Left colon (tissue), 2 donors: Measurements from ENCODE around the gene PTPRN. TPM values are rescaled to one million over a fixed set of nuclear protein-coding genes. Genes with fewer than 3 reads are reported as not detected.
"Not testable (repeated sequence)": the region's sequence is repeated elsewhere in the genome, so short reads cannot be mapped to it uniquely, and the experiment has no call there.

Experiments
- ATAC-seq: fragments of 200-7000 bp; cut with Tn5 transposase; one replicate; pipeline ENCODE4 v1.9.1; 2020; ENCODE audit warnings: mild to moderate bottlenecking, moderate library complexity
- DNase-seq, 2 donors: peaks; one replicate each; pipeline ENCODE4 v3.0.0-alpha.2; 2020
- intact Hi-C, 2 donors: fragments of 100-400 bp; cut with DNase I in 1 of 2; cut with micrococcal nuclease in 1 of 2; formaldehyde crosslinking; loops; one replicate each; pipeline versions ENCODE4 v1.11.2 to v1.14.0; 2022; cut with DNase I, micrococcal nuclease
- total RNA-seq, 2 donors: library from RNA; stranded (reverse); fragmentation: NEBNext Ultra II Directional; extraction: Animal tissue kit (Norgen Biotek cat#: 25700); gene quantifications; one replicate each; pipeline ENCODE4 v1.2.1, GENCODE V29; 2021
- donor health status: DM: no; HTN: no; CAD: no.
- donor health status: DM: yes; HTN: yes; CAD: no.

PTPRN gene
- total RNA-seq, 2 donors from 2014 or later = 1.9 to 2.3 TPM

DNA sequence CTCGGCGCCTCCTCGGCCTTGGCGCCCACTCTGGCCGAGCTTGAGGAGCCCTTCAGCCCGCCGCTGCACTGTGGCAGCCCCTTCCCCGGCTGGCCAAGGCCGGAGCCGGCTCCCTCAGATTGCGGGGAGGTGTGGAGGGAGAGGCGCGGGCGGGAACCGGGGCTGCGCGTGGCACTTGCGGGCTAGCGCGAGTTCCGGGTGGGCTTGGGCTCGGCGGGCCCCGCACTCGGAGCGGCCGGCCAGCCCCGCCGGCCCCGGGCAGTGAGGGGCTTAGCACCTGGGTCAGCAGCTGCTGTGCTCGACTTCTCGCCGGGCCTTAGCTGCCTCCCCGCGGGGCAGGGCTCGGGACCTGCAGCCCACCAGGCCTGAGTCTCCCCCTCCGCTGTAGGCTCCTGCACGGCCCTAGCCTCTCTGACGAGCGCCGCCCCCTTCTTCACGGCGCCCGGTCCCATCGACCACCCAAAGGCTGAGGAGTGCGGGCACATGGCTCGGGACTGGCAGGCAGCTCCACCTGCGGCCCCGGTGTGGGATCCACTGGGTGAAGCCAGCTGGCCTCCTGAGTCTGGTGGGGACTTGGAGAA lies 3.6 kb upstream of the PTPRN start:
- intact Hi-C loops, ATAC-seq, DNase-seq: not testable (repeated sequence)

DNA sequence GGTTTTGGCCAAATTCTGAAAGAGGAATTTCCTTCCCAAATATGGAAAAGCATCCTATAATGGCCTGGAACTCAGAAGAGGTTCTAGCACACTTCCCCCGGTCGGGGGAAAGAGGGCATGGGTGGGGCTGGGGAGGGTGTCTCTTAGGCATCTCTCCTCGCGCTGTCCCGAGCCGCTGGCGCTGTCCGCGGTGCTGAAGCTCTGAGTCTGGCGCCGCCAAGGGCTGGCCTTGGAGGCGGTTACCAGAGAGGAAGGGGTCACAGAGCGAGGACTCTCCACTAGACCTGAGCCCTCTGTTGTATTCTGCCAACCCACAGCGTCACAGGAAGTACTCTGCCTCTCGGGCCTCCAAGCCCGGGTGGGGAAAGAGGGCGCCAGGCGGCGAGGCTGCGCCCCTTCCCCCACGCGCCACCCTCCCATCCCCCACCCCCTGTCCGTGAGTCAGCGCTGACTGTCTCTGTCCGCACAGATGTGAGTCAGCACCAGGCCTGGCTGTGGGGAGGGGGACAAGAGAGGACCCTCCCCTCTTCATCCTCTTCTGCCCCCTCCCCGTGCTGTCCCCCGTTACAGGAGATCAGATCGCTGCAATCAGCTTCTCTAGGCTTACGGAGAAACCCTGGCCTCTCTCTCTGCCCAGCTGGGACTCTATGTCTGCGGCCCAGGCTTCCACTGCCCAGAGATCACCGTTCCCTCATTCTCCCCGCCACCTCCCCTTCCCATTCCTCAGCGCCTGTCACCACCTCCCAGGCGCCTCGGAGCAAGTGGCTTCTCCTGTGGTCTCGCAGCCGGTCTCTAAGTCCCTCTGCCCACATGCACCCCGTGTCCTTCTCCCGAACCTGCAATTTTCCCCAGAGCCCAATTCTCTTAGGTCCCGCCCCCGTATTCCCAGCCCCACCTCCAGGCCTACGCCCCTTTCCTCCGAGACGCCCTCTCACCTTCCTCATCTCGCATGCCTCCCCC lies 779 bp downstream of the PTPRN start:
- DNase-seq = peak in 1 of 2 donors; percentile 73
- ATAC-seq = peak; percentile 70
- intact Hi-C loops = no loop called here

DNA sequence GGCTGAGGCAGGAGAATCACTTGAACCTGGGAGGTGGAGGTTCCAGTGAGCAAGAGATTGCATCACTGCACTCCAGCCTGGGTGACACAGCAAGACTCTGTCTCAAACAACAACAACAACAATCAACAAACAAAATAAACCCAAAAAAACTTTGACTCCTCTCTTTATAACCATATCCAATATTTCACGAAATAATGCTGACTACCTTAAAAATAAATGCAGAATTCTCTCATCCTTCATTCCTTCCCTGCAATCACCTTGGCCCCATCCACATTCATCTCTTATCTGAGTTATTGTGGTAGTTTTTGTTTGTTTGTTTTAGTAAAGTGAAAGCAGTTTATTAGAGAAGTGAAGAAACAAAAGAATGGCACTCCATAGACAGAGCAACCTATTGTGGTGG lies 3.2 kb downstream of the PTPRN start:
- DNase-seq (no peak), ATAC-seq (no peak)
- intact Hi-C loops = no loop called here

DNA sequence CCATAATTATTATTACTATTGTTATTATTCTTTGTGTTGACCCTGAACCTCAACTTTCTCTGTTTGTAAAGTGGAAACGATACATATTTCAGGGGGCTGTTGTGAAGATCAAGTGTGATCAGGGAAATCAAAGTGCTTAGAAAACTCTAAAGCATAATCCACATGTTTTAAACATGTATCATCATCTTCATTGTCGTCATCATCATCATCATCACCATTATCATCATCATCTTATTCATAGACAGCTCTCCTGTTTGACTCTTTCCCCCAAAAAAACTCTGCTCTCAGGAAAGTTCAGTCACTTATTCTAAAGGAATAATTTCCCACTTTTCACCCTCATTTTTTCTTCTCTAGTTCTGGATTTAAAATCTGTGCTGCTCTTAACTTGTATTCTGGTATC lies 5.0 kb downstream of the PTPRN start:
- intact Hi-C loops = no loop called here
- ATAC-seq (no peak), DNase-seq (no peak)

DNA sequence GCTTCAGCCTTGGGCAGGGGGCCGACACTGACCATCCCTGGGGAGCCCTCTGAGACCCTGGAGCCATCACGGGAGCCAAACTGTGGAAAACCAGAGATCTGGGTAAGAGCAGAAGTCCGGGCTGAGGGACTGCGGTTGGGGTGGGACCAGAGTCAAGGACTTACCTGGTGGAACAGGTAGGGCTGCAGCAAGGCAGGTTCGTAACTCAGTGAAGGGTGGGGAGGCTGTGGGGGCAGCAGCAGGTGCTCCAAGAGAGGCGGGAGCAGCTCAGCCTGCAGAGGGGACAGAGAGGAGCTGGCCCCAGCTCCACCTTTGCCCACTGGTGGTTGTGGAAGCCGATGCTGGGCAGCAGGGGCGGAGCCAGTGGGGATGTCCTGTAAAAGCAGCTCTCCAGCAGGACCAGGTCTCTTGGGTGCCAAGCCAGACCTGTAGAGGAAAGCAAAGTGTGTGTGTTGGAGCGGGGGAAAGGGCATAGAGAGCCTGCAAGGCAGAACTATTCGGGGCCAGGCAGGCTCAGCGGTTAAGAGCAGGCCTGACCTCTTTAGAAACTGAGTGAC lies 6.7 kb downstream of the PTPRN start:
- ATAC-seq (no peak), DNase-seq (no peak)
- intact Hi-C loops = no loop called here

DNA sequence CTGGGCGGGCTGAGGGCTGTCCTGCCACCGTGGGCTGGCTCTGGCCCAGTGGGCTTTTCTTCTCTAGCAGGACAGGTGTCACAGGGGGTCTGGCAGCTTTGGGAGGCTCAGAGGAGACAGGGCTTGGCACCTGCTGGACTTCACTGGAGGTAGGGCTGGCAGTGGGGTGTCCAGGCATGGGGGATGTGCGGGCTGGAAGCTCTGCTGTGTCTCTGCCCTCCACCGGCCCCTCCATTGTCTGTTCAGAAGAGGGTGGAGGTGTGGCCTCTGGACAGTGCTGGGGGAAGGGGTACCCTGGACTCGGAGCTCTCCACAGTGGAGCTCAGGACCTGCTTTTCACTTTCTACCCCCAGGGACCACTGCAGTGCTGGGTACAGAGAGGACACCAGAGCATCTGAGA lies 9.2 kb downstream of the PTPRN start:
- no peak for ATAC-seq
- DNase-seq = no peak
- intact Hi-C loops = no loop called here

DNA sequence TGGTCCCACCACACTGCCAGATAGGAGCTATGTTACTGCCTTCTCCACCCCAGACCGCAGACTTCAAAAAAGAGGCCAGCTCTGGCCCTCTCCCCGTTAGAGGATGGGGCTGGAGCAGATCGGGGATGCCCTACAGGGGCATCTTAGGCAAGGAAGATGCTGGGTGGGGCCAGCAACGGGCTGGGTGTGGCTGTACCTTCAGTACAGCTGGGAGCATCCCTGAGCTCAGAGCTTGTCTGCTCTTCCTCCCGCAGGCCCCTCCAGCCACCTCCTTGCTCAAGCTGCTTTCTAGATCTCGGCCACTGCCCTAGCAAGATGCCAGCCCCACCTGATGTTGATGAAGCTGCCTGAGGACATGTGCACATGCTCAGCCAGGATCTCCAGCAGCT lies 9.8 kb downstream of the PTPRN start:
- DNase-seq (no peak), ATAC-seq (no peak)
- intact Hi-C loops = loop anchor here (2.0 to 10.0 kb wide), 2 partner anchors 135 to 139 kb away; partner anchors contain the start of gene NHEJ1 (in 2 of the 2)

DNA sequence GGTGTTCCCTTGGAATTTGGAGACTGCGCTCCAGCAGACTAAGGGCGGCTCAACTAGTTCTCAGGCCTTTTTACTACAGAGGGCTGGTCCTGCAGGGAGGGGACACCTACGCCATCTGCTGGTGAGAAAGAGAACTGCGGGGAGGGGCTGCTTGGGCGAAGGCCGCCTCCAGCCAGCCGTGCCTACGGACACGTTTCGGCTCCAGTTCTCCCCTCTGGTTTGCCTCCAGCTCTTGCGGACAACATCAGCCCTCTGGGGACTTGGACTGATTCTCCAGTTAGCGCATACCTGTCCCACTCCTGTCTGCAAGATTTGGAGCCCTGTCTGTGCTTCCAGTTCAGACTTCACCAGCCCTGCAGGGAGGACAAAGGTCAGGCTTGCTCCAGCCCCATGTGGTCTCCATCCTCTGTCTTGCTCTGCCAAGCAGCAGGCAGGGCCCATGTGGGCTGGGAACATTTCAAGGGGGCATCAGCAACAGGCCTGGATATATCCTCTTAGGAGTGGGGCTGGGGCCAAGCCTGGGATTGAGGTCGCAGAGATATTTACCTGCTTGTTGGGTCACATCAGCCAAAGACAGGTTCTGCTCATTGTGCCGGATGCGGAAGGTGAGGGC lies 10.3 kb downstream of the PTPRN start:
- intact Hi-C loops = loop anchor here (2.0 to 10.0 kb wide), 2 partner anchors 134 to 138 kb away; partner anchors contain the start of gene NHEJ1 (in 2 of the 2)
- peak; percentile 70 for ATAC-seq

DNA sequence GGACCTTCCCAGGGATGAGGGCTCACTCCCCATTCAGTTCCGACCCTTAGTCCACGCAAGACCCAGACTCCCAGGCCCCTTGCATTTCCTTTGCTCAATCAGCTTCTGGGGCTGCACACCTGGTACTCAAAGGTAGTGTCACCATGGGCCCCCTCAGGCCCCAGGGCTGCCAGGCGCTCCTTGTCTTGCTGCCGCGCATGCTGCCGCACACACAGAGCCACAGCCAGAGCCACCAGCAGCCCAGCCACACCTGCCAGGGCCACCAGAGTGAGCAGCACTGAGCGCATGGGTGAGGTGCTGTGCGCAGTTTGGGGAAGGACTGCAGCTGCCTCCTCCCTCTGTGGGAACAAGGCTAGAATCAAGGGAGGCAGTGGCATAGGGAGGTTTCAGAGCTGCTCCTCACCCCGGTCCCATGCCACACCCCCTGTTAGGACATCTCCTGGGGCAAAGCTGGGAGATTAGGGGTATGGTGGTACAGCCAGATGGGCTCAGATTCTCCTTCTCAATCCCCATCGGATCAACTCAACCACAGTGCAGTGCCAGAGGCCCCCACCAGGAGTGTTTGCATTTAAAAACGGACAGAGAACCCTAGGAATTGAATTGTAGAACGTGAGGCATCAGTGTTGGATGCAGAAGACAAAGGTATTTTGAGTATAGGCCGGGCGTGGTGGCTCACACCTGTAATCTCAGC lies 11.3 kb downstream of the PTPRN start:
- ATAC-seq (no peak), DNase-seq (no peak)
- intact Hi-C loops = loop anchor here (2.0 to 10.0 kb wide), 2 partner anchors 133 to 137 kb away; partner anchors contain the start of gene NHEJ1 (in 2 of the 2)

More for the DNA sequence above, 10.3 kb downstream of the PTPRN start:
- DNase-seq = peak; percentile 78 to 91

DNA sequence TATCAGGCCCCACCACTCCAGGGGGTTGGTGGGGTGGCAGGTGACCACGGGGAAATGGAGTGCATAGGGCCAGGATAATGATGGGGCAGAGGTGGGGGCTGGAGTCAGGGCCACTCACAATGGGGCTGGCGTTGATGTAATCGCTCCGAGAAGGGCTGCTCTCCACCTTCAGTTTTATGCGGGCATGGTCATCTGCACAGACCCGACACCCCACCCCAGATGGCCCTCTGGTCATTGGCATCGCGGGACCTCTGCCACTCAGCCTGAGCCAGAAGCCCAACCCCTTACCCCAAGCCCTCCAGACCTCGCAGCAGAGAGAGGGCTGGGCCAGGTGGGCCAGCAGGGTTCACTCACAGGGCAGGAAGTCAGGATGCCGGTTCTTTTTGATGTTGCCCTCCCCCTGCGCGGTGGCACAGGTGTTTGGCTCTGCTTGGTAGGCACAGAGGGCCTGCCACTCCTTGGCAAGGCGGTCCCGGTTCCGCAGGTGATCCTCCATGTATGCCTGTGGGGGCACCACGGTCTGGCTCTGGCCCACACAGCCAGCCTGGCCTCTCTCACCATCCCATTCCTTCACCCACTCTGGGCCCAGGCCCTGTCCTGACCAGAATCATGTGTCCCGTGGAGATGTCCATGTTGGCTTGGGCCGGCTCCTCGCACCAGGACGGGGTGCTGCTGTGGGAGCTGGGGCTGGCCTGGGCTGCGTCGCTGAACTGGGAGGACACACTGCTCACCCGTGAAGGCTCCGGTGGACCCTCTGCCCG lies 12.4 kb downstream of the PTPRN start:
- ATAC-seq (no peak), DNase-seq (peak in 1 of 2 donors; percentile 21)
- intact Hi-C loops = loop anchor here in 1 of 2 donors (10.0 kb wide), 1 partner anchor 132 kb away; the partner anchor contains the start of gene NHEJ1

DNA sequence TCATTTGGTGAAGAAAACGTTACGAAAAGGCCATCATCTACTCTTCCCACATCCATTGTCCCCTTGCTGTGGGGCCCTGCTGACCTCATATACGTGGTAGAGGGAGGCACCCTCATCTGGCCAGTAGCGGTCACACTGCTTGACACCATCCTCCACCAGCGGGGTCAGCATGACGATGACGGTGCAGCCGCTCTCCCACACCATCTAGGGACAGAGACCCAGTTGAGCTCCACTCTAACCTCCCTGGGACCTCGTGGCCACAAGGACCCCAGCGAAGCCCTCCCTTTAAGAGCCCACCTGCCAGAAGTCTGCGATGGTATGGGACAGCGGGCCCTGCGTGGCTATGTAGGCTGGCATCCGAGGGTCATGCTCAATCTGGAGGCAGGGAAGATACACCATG lies 13.1 kb downstream of the PTPRN start:
- ATAC-seq (no peak), DNase-seq (peak in 1 of 2 donors; percentile 20)
- intact Hi-C loops = loop anchor here in 1 of 2 donors (10.0 kb wide), 1 partner anchor 131 kb away; the partner anchor contains the start of gene NHEJ1

DNA sequence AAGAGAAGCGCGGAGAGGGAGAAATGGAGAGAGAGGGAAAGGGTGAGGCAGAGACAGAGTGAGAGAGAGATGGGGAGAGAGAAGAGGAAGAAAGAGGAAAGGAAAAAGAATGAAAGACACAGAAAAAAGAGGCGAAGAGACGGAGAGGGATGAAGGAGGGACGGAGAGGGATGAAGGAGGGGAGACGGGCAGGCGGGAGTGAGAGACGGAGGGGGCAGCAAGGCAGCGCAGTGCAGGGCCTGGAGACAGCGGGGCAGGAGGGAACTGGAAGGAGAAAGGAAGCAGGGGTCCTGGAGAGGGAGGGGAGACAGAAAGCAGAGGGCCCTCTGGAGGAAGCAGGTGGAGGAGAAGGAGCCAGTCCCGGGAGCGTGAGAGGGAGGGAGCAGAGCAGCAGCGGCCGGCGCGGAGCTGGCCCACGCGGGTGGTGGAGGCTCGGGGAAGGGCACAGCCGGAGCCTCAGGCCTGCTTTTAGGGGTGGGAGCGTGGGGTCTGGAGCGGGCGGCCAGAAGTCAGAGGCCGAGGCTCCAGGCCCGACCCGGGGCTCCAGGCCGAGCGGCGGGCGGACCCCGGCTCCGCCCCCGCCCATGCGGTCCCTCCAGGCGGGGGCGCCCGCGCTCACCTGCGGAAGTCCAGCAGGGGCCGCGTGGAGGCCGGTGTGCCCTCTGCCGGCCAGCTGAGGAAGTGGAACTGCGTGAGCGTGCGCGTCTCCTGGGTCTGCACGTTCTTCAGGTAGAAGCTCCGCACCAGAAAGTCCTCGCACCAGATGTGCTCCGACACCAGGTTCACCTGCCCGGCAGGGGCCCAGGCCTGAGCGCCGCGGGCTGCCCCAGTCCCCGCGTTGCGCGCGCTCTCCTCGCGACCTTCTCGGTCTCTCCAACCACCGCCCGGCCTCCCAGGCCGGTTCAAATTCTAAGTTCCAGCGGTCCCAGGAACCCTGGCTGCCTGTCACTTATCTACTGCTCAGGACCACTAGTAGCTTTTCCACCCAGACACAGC lies 14.5 kb downstream of the PTPRN start:
- DNase-seq (peak; percentile 75 to 92), ATAC-seq (peak; percentile 91)
- intact Hi-C loops = loop anchor here in 1 of 2 donors (10.0 kb wide), 1 partner anchor 130 kb away; the partner anchor contains the start of gene NHEJ1

DNA sequence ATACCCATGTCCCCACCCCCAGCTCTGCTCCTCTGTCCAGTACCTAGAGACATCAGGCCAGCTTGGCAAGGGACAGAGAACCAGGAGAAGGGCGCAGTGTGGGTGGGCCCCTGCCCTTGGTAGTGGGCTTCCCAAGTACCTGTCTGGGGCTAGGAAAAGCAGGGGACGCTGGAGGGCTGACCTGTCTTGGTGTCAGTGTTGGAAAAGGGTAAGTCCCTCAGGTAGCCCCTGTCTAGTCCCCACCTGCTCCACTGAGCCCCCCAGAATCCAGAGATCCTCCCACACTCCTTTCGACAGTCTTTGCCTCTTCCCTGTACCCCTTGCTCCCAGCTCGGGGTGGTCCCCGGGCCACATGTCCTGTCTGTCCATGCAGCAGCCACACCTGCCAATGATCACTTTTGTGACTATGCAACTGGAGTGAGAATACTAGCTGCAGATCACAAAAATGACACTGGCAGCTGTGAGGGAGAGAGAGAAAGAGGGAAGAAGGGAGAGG lies 15.4 kb downstream of the PTPRN start:
- intact Hi-C loops = loop anchor here in 1 of 2 donors (10.0 kb wide), 1 partner anchor 129 kb away; the partner anchor contains the start of gene NHEJ1
- DNase-seq (no peak), ATAC-seq (no peak)

DNA sequence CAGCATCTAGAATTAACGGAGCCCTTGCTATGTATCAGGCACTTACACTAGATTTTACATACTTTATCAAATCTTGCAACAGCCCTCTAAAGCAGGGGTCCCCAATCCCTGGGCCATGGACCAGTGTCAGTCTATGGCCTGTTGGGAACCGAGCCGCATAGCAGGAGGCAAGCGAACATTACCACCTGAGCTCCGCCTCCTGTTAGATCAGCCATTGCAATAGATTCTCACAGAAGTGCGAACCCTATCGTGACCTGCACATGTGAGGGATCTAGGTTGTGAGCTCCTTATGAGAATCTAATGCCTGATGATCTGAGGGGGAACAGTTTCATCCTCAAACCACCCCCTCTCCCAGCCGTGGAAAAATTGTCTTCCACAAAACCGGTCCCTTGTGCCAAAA lies 16.6 kb downstream of the PTPRN start:
- intact Hi-C loops = loop anchor here in 1 of 2 donors (10.0 kb wide), 1 partner anchor 128 kb away; the partner anchor contains the start of gene NHEJ1
- ATAC-seq (no peak), DNase-seq (no peak)

DNA sequence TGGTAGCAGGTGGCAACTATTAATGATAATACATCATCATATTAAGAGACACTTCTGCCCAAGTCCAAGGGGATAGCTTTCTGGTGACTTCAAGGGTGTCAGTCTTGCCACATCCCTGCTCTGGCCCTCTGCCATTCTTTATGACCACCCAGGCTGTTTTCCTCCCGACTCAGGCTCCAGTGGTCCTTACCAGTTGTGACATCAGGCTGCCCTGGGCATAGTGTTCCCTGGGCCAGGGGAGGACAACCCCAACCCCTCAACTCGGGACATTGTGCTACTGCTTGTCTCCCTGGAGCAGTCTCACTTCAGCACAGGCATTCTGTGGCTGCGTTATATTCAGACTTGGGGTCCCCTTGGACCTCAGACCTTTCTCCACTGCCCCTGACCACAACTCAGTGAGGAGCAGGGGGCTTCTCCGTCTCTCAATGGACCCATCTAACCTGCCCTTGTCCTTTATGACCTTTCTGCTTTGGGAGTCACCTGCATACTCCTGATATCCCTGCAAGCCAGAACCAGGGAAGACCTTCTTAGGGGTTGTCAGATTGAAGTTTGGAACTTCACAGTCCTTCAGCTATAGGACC lies 17.2 kb downstream of the PTPRN start:
- intact Hi-C loops = loop anchor here in 1 of 2 donors (10.0 kb wide), 1 partner anchor 127 kb away; the partner anchor contains the start of gene NHEJ1
- no peak for ATAC-seq
- DNase-seq = no peak

DNA sequence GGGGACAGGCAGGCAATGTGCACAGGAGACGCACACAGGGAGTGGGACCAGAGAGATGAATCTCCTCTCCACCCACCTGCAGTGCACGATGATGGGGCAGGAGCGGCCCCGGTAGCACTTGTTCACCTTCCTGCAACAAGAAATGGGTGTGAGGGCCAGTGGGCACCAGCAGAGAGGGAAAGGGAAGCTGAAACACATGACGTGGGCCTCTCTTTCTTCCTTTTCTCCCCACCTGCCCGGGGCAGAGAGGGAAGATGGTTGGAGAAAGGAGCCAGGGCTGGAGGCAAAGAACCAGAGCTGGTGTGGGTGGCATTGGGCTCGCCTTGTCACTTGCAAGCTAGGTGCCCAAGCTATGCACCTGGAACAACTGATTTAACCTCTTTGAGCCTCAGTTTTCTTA lies 17.8 kb downstream of the PTPRN start:
- no peak for DNase-seq
- intact Hi-C loops = loop anchor here in 1 of 2 donors (10.0 kb wide), 1 partner anchor 127 kb away; the partner anchor contains the start of gene NHEJ1
- ATAC-seq = no peak
